HUES64 (cell line): ENCODE data around the gene KRT5.
"Not testable (repeated sequence)": the region's sequence is repeated elsewhere in the genome, so short reads cannot be mapped to it uniquely, and the experiment has no call there.

Experiments
- H3K27ac ChIP-seq: 2 replicates; pipeline ENCODE4 v1.7.0; 2013; ENCODE audit warnings: low read depth, low read length, inconsistent platforms
- H3K27me3 ChIP-seq: 2 replicates; pipeline ENCODE4 v1.6.1; 2013; ENCODE audit warnings: mild to moderate bottlenecking, low read length; ENCODE audit not compliant: insufficient read depth
- H3K36me3 ChIP-seq: 2 replicates; pipeline ENCODE4 v1.6.1; 2013; ENCODE audit warnings: mild to moderate bottlenecking, low read length; ENCODE audit not compliant: insufficient read depth
- H3K4me1 ChIP-seq: 2 replicates; pipeline ENCODE4 v1.6.1; 2013; ENCODE audit warnings: mild to moderate bottlenecking, low read length, moderate library complexity; ENCODE audit not compliant: insufficient read depth
- H3K4me3 ChIP-seq: 2 replicates; pipeline ENCODE4 v1.5.1; 2013; ENCODE audit warnings: mild to moderate bottlenecking, low read length, moderate library complexity
- H3K9ac ChIP-seq: 2 replicates; pipeline ENCODE4 v1.6.1; 2013; ENCODE audit warnings: mild to moderate bottlenecking, low read depth, low read length
- H3K9me3 ChIP-seq: 2 replicates; pipeline ENCODE4 v1.6.1; 2013; ENCODE audit warnings: low read depth, low read length; ENCODE audit not compliant: insufficient read depth
- WGBS: fragments of 150-250, 120-280 bp; methylation state at CpG from one replicate; pipeline ENCODE4 v1.1.7; 2013; ENCODE audit warnings: missing lambda C conversion rate; 5-methylcytosine and 5-hydroxymethylcytosine counted together

Gene KRT5

GRCh38 chr12:52517005-52517835 lies 3.0 kb downstream of the KRT5 start:
- 97% methylated on average over 13 of the region's 14 CpGs for WGBS
- Histone ChIP-seq H3K27me3 (no peaks in the 10 kb centered on the region), H3K9me3 (no peaks in the 10 kb centered on the region), H3K9ac (no peak overlapping the region), H3K4me3 (no peak overlapping the region), H3K4me1 (peaks cover 9% of the 10 kb centered on the region; the same call in 1 of the 2 replicates), H3K36me3 (no peaks in the 10 kb centered on the region), H3K27ac (no peak overlapping the region)

- H3K9ac ChIP-seq = no peak overlapping the region
- 0 out of 2 replicates have a peak, but pooled peaks cover 3% of the 10 kb centered on the region for H3K9me3 ChIP-seq
- H3K4me3 ChIP-seq = no peak overlapping the region
- H3K27me3 ChIP-seq = no peaks in the 10 kb centered on the region
- 95% methylated on average over 15 of the region's 15 CpGs for WGBS
- H3K36me3 ChIP-seq = no peaks in the 10 kb centered on the region
- peaks cover 5% of the 10 kb centered on the region; the same call in 1 of the 2 replicates for H3K4me1 ChIP-seq
- no peak overlapping the region for H3K27ac ChIP-seq
These were observed 4.0 kb downstream of the KRT5 start for GRCh38 chr12:52515927-52516831.

- no peaks in the 10 kb centered on the region for H3K36me3 ChIP-seq
- H3K4me3 ChIP-seq = no peak overlapping the region
- no peaks in the 10 kb centered on the region for H3K4me1 ChIP-seq
- peaks cover 10% of the 10 kb centered on the region; the same call in 1 of the 2 replicates for H3K9me3 ChIP-seq
- H3K27ac ChIP-seq = no peak overlapping the region
- 97% methylated on average over 1 of the region's 1 CpG for WGBS
- H3K27me3 ChIP-seq = no peaks in the 10 kb centered on the region
- no peak overlapping the region for H3K9ac ChIP-seq
These were observed 4.9 kb downstream of the KRT5 start for GRCh38 chr12:52515319-52515646.

- Histone ChIP-seq H3K9me3 (peaks cover 10% of the 10 kb centered on the region; the same call in 1 of the 2 replicates), H3K36me3 (no peaks in the 10 kb centered on the region), H3K4me1 (no peaks in the 10 kb centered on the region), H3K27ac (no peak overlapping the region), H3K9ac (no peak overlapping the region), H3K4me3 (no peak overlapping the region), H3K27me3 (no peaks in the 10 kb centered on the region)
- 92% methylated on average over 14 of the region's 14 CpGs for WGBS
These were observed 5.5 kb downstream of the KRT5 start for GRCh38 chr12:52514471-52515318.

GRCh38 chr12:52513736-52514135 lies 6.5 kb downstream of the KRT5 start:
- Histone ChIP-seq H3K4me1 (no peaks in the 10 kb centered on the region), H3K36me3 (no peaks in the 10 kb centered on the region), H3K9ac (no peak overlapping the region), H3K9me3 (peaks cover 10% of the 10 kb centered on the region; the same call in 1 of the 2 replicates), H3K27ac (no peak overlapping the region), H3K27me3 (no peaks in the 10 kb centered on the region), H3K4me3 (no peak overlapping the region)
- 96% methylated on average over 6 of the region's 6 CpGs for WGBS

- WGBS = 92% methylated on average over 5 of the region's 5 CpGs
- Histone ChIP-seq H3K9ac (no peak overlapping the region), H3K27ac (no peak overlapping the region), H3K9me3 (peaks cover 10% of the 10 kb centered on the region; the same call in 1 of the 2 replicates), H3K36me3 (no peaks in the 10 kb centered on the region), H3K4me3 (no peak overlapping the region), H3K27me3 (no peaks in the 10 kb centered on the region), H3K4me1 (0 out of 2 replicates have a peak, but pooled peaks cover 4% of the 10 kb centered on the region)
These were observed 12.0 kb downstream of the KRT5 start for GRCh38 chr12:52508211-52508610.

- Histone ChIP-seq H3K9me3 (peaks cover 10% of the 10 kb centered on the region; the same call in 1 of the 2 replicates), H3K9ac (no peak overlapping the region), H3K27ac (no peak overlapping the region), H3K36me3 (no peaks in the 10 kb centered on the region), H3K27me3 (no peaks in the 10 kb centered on the region), H3K4me1 (0 out of 2 replicates have a peak, but pooled peaks cover 4% of the 10 kb centered on the region), H3K4me3 (no peak overlapping the region)
- 51% methylated on average over 4 of the region's 4 CpGs for WGBS
These were observed 13.1 kb downstream of the KRT5 start for GRCh38 chr12:52506858-52507715.

- Histone ChIP-seq H3K4me1 (0 out of 2 replicates have a peak, but pooled peaks cover 4% of the 10 kb centered on the region), H3K4me3 (no peak overlapping the region), H3K9me3 (no peaks in the 10 kb centered on the region), H3K9ac (no peak overlapping the region), H3K36me3 (no peaks in the 10 kb centered on the region), H3K27me3 (no peaks in the 10 kb centered on the region), H3K27ac (no peak overlapping the region)
- no CpG with 5 or more reads among the region's 1 CpG for WGBS
These were observed 17.3 kb downstream of the KRT5 start for GRCh38 chr12:52502877-52503276.

GRCh38 chr12:52501490-52501889 lies 18.7 kb downstream of the KRT5 start:
- H3K27me3 ChIP-seq = no peaks in the 10 kb centered on the region
- H3K36me3 ChIP-seq = no peaks in the 10 kb centered on the region
- no peaks in the 10 kb centered on the region for H3K9me3 ChIP-seq
- 94% methylated on average over 7 of the region's 7 CpGs for WGBS
- H3K4me3 ChIP-seq = no peak overlapping the region
- H3K27ac ChIP-seq = no peak overlapping the region
- no peak overlapping the region for H3K9ac ChIP-seq
- peaks cover 7% of the 10 kb centered on the region for H3K4me1 ChIP-seq

- 93% methylated on average over 6 of the region's 6 CpGs for WGBS
- H3K4me1 ChIP-seq = peaks cover 16% of the 10 kb centered on the region
- not testable (repeated sequence) for H3K36me3 ChIP-seq, H3K27me3 ChIP-seq, H3K9ac ChIP-seq, H3K4me3 ChIP-seq, H3K9me3 ChIP-seq, H3K27ac ChIP-seq
These were observed 19.6 kb downstream of the KRT5 start for GRCh38 chr12:52500574-52500973.
